ENCODE measurements around the gene MAMLD1.

The MAMLD1 gene

DNA sequence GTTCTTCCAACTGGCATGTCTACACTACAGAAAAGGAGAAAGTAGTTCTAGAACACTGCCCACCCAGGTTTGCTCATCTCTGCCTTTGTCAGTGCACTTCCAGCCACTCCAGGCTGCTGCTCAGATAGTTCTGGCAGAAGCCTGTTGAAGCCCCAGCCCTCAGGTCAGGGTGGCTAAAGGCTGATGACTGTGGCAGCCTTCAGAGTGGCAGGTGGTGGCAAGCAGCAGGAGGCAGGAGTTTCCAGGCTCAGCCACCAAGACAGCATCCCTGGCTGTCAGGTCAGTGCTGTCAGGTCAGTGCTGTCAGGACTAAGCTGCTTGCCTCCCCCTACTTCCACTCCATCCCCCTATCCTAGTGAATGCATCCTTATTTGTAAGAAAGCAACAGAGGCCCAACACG is 100.4 kb downstream of the MAMLD1 start:
- ATAC-seq, result no peak
- TF ChIP-seq BACH2 (CRISPR knock-in tag; IDR thresholded peaks at IDR 0.05; ENCODE audit: borderline replicate concordance), result no peak

DNA sequence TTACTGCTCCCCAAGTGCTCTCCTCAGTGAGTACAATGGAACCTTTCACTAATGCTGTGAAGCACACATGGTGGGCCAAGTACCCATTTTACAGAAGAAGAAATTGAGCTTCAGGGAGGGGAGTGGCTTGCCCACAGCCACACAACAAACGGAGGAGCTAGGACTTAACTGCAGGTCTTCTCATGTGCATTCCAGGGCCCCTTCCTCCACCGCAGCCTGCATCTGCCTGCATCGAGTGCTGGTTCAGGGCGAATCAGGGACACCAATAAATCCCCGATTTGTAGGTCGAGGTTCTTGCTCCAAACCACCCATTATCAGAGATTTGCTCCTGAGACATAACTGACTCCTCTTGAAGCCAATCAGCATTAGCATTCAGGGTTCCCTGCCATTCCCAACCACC is 100.9 kb downstream of the MAMLD1 start:
- ATAC-seq, result no peak
- no peak for TF ChIP-seq GLIS3 (CRISPR knock-in tag; IDR thresholded peaks at IDR 0.05)
- TF ChIP-seq ISL1 (CRISPR knock-in tag; IDR thresholded peaks at IDR 0.05), result no peak
- TF ChIP-seq ZNF70 (CRISPR knock-in tag; IDR thresholded peaks at IDR 0.05), result no peak
- TF ChIP-seq ARNTL (CRISPR knock-in tag; IDR thresholded peaks at IDR 0.05; ENCODE audit: borderline replicate concordance, low read depth), result no peak
- no peak for TF ChIP-seq OSR1 (CRISPR knock-in tag; IDR thresholded peaks at IDR 0.05)
- TF ChIP-seq ZC3H10 (CRISPR knock-in tag; IDR thresholded peaks at IDR 0.05), result no peak
- no peak for TF ChIP-seq TCF4 (CRISPR knock-in tag; IDR thresholded peaks at IDR 0.05; ENCODE audit: borderline replicate concordance)
- TF ChIP-seq CSDC2 (CRISPR knock-in tag; IDR thresholded peaks at IDR 0.05), result no peak
- no peak for TF ChIP-seq TOX (CRISPR knock-in tag; IDR thresholded peaks at IDR 0.05; ENCODE audit: borderline replicate concordance)
- TF ChIP-seq ZNF565 (CRISPR knock-in tag; conservative IDR thresholded peaks at IDR 0.05; ENCODE audit: low read depth), result no peak
- TF ChIP-seq ZFP3 (CRISPR knock-in tag; IDR thresholded peaks at IDR 0.05), result no peak
- TF ChIP-seq, protein P1, sequence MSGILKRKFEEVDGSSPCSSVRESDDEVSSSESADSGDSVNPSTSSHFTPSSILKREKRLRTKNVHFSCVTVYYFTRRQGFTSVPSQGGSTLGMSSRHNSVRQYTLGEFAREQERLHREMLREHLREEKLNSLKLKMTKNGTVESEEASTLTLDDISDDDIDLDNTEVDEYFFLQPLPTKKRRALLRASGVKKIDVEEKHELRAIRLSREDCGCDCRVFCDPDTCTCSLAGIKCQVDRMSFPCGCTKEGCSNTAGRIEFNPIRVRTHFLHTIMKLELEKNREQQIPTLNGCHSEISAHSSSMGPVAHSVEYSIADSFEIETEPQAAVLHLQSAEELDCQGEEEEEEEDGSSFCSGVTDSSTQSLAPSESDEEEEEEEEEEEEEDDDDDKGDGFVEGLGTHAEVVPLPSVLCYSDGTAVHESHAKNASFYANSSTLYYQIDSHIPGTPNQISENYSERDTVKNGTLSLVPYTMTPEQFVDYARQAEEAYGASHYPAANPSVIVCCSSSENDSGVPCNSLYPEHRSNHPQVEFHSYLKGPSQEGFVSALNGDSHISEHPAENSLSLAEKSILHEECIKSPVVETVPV (CRISPR knock-in tag; IDR thresholded peaks at IDR 0.05), result no peak
- TF ChIP-seq BACH2 (CRISPR knock-in tag; IDR thresholded peaks at IDR 0.05; ENCODE audit: borderline replicate concordance), result no peak
- TF ChIP-seq, protein P2, sequence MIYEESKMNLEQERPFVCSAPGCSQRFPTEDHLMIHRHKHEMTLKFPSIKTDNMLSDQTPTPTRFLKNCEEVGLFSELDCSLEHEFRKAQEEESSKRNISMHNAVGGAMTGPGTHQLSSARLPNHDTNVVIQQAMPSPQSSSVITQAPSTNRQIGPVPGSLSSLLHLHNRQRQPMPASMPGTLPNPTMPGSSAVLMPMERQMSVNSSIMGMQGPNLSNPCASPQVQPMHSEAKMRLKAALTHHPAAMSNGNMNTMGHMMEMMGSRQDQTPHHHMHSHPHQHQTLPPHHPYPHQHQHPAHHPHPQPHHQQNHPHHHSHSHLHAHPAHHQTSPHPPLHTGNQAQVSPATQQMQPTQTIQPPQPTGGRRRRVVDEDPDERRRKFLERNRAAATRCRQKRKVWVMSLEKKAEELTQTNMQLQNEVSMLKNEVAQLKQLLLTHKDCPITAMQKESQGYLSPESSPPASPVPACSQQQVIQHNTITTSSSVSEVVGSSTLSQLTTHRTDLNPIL (CRISPR knock-in tag; IDR thresholded peaks at IDR 0.05; ENCODE audit: low read depth), result no peak
- no peak for TF ChIP-seq ZFP30 (CRISPR knock-in tag; IDR thresholded peaks at IDR 0.05)

DNA sequence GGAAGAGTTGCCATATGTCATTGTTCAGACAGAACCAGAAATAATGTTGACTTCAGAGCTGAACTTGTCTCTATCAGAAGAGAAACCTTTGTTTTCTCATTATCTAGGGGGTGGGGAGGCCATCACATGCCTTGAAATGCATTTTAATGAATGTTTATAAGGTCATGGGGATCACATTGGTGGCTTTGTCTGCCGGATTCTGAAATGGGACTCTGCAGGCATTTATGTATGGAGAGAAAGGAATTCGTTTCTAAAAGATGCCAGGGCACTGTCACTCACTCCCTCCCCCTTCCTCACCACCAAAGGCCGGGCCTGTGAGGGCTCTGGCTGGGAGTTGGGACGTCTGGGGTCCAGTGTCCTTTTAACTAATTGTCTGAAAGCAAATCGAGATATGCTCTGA is 102.2 kb downstream of the MAMLD1 start:
- TF ChIP-seq CSDC2 (CRISPR knock-in tag; IDR thresholded peaks at IDR 0.05), result no peak
- TF ChIP-seq ESRRG (CRISPR knock-in tag; IDR thresholded peaks at IDR 0.05), result no peak

DNA sequence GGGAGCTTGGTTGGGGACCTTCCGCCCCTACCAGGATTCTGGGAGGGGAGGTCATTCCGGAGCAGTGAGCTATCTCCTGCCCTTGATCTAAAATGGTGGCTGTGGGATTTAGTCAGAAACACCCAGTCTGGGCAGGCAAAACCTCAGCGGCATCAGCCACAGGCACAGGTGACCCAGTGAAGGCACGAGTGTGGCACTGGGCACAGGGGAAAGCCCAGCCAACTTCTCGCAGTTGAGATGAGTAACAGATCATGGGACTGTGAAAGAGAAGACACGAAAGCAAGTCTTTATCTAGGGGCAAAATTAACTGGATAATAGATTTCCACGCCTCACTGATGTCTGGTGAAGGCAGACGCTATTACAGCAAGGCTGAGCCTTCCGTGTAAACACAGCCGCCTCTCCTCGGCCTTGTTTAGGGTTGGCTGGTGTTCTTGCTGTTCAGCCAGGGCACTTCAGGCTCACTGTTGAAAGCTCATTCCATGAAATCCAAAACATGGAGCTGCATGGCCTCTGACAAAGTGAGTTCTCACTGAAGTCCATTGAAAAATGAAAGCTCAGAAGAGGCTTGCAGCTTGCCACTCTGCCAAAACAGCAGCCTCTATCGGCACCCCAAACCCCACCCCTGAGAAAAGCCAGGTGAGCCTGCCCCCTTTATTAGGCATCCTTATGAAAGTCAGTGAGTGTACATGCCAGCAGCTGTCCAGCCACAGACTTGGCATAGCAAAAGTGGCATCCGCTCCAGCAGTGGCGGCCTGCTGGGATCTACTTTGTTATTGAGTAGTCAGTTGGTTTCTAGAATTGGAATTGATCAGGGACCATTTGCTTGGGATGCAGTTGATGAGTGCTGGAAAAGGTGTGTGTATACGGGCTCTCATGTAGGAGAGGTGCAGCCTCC is 103.0 kb downstream of the MAMLD1 start:
- no peak for ATAC-seq
- TF ChIP-seq PPARA (CRISPR knock-in tag; IDR thresholded peaks at IDR 0.05; ENCODE audit: borderline replicate concordance) (no peak), SNAI2 (CRISPR knock-in tag; IDR thresholded peaks at IDR 0.05) (no peak), GLIS3 (CRISPR knock-in tag; IDR thresholded peaks at IDR 0.05) (no peak), ARNTL (CRISPR knock-in tag; IDR thresholded peaks at IDR 0.05; ENCODE audit: borderline replicate concordance, low read depth) (no peak), ESRRG (CRISPR knock-in tag; IDR thresholded peaks at IDR 0.05) (no peak), ZFP3 (CRISPR knock-in tag; IDR thresholded peaks at IDR 0.05) (no peak), ZNF70 (CRISPR knock-in tag; IDR thresholded peaks at IDR 0.05) (no peak), TCF4 (CRISPR knock-in tag; IDR thresholded peaks at IDR 0.05; ENCODE audit: borderline replicate concordance) (no peak), ZNF8 (CRISPR knock-in tag; IDR thresholded peaks at IDR 0.05) (no peak), OSR1 (CRISPR knock-in tag; IDR thresholded peaks at IDR 0.05) (no peak), BACH2 (CRISPR knock-in tag; IDR thresholded peaks at IDR 0.05; ENCODE audit: borderline replicate concordance) (no peak), TOX (CRISPR knock-in tag; IDR thresholded peaks at IDR 0.05; ENCODE audit: borderline replicate concordance) (no peak), ZNF565 (CRISPR knock-in tag; conservative IDR thresholded peaks at IDR 0.05; ENCODE audit: low read depth) (no peak), ZC3H10 (CRISPR knock-in tag; IDR thresholded peaks at IDR 0.05) (no peak), ISL1 (CRISPR knock-in tag; IDR thresholded peaks at IDR 0.05) (no peak)
- TF ChIP-seq, protein P3, sequence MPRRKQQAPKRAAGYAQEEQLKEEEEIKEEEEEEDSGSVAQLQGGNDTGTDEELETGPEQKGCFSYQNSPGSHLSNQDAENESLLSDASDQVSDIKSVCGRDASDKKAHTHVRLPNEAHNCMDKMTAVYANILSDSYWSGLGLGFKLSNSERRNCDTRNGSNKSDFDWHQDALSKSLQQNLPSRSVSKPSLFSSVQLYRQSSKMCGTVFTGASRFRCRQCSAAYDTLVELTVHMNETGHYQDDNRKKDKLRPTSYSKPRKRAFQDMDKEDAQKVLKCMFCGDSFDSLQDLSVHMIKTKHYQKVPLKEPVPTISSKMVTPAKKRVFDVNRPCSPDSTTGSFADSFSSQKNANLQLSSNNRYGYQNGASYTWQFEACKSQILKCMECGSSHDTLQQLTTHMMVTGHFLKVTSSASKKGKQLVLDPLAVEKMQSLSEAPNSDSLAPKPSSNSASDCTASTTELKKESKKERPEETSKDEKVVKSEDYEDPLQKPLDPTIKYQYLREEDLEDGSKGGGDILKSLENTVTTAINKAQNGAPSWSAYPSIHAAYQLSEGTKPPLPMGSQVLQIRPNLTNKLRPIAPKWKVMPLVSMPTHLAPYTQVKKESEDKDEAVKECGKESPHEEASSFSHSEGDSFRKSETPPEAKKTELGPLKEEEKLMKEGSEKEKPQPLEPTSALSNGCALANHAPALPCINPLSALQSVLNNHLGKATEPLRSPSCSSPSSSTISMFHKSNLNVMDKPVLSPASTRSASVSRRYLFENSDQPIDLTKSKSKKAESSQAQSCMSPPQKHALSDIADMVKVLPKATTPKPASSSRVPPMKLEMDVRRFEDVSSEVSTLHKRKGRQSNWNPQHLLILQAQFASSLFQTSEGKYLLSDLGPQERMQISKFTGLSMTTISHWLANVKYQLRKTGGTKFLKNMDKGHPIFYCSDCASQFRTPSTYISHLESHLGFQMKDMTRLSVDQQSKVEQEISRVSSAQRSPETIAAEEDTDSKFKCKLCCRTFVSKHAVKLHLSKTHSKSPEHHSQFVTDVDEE (CRISPR knock-in tag; IDR thresholded peaks at IDR 0.05), result no peak
- TF ChIP-seq, protein P1 (CRISPR knock-in tag; IDR thresholded peaks at IDR 0.05), result no peak
- TF ChIP-seq, protein P2 (CRISPR knock-in tag; IDR thresholded peaks at IDR 0.05; ENCODE audit: low read depth), result no peak
- TF ChIP-seq, protein P4, sequence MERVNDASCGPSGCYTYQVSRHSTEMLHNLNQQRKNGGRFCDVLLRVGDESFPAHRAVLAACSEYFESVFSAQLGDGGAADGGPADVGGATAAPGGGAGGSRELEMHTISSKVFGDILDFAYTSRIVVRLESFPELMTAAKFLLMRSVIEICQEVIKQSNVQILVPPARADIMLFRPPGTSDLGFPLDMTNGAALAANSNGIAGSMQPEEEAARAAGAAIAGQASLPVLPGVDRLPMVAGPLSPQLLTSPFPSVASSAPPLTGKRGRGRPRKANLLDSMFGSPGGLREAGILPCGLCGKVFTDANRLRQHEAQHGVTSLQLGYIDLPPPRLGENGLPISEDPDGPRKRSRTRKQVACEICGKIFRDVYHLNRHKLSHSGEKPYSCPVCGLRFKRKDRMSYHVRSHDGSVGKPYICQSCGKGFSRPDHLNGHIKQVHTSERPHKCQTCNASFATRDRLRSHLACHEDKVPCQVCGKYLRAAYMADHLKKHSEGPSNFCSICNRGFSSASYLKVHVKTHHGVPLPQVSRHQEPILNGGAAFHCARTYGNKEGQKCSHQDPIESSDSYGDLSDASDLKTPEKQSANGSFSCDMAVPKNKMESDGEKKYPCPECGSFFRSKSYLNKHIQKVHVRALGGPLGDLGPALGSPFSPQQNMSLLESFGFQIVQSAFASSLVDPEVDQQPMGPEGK (CRISPR knock-in tag; IDR thresholded peaks at IDR 0.05; ENCODE audit: borderline replicate concordance), result no peak

More for the DNA sequence above, 102.2 kb downstream of the MAMLD1 start:
- no peak for ATAC-seq
